GM10847 (cell line): Measurements from ENCODE around the gene TECTB.

Source experiments
- POLR2A ChIP-seq: IDR thresholded peaks from 2 replicates; pipeline ENCODE4 v1.6.1; 2011; ENCODE audit not compliant: insufficient read length; ENCODE audit errors: extremely low read depth

Gene TECTB

GRCh38 chr10:112294169-112294568 is 11.0 kb downstream of the TECTB start:
- no peak for TF ChIP-seq POLR2A

- TF ChIP-seq POLR2A: no peak
Measured at GRCh38 chr10:112295853-112296830, 12.9 kb downstream of the TECTB start.

- no peak for TF ChIP-seq POLR2A
Measured at GRCh38 chr10:112296908-112297331, 13.7 kb downstream of the TECTB start.

- TF ChIP-seq POLR2A: no peak
Measured at GRCh38 chr10:112298581-112298980, 15.4 kb downstream of the TECTB start.

- no peak for TF ChIP-seq POLR2A
Measured at GRCh38 chr10:112299456-112299855, 16.3 kb downstream of the TECTB start.

GRCh38 chr10:112302335-112302734 is 19.1 kb downstream of the TECTB start:
- TF ChIP-seq POLR2A: no peak

GRCh38 chr10:112303528-112303927 is 20.3 kb downstream of the TECTB start:
- no peak for TF ChIP-seq POLR2A

- TF ChIP-seq POLR2A: no peak
Measured at GRCh38 chr10:112304267-112304859, 21.2 kb downstream of the TECTB start.

GRCh38 chr10:112307358-112308124 is 24.3 kb downstream of the TECTB start:
- TF ChIP-seq POLR2A: no peak

DNA sequence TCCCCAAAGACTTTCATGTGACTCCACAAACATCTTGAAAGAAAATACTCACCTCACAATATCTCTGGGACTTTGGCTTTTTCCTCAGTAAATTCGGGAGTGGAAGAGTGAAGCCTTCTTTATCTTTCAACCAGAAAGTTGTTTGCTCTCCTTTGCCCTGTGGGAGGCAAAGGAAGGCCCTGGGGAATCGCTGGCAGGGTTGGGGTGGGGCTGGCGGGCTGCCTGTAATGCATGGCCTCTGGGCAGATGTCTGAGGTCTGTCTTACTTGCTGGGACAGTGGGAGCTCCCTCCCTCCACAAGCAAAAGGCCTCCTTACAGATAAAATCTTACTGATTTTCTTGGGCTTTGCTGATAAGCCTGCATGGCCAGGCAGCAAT is 24.9 kb downstream of the TECTB start:
- TF ChIP-seq POLR2A: no peak

- TF ChIP-seq POLR2A: no peak
Measured at GRCh38 chr10:112311481-112311880, 28.3 kb downstream of the TECTB start.

GRCh38 chr10:112313234-112313633 is 30.0 kb downstream of the TECTB start:
- no peak for TF ChIP-seq POLR2A

GRCh38 chr10:112313911-112314310 is 30.7 kb downstream of the TECTB start:
- no peak for TF ChIP-seq POLR2A

GRCh38 chr10:112314822-112315474 is 31.7 kb downstream of the TECTB start:
- no peak for TF ChIP-seq POLR2A

GRCh38 chr10:112327678-112328077 is 44.5 kb downstream of the TECTB start:
- TF ChIP-seq POLR2A: no peak
